Lower leg skin (tissue), 4 donors: ENCODE data around the gene ATP2B2. TPM values are rescaled to one million over a fixed set of nuclear protein-coding genes. Genes with fewer than 3 reads are reported as not detected.

ENCODE experiments used
- DNase-seq, 2 donors: peaks; one replicate each; pipeline ENCODE4 v3.0.0-alpha.2; 2019; ENCODE audit warnings: low spot score in 2 of 2
- H3K4me3 ChIP-seq: fragments of 200-600 bp; sonication (generic); 2 replicates; pipeline ENCODE4 v1.5.1; 2017; ENCODE audit warnings: mild to moderate bottlenecking, low read depth; ENCODE audit not compliant: poor library complexity, severe bottlenecking
- POLR2A ChIP-seq, 2 donors: fragments of 450-650 bp; IDR thresholded peaks; one replicate each; pipeline ENCODE4 v1.6.1; 2016 to 2017; ENCODE audit warnings: antibody characterized with exemption in 2 of 2, mild to moderate bottlenecking in 1 of 2, moderate library complexity in 1 of 2
- WGBS, 2 donors: methylation state at CpG; one replicate each; pipeline ENCODE4 v1.1.5; 2018; 5-methylcytosine and 5-hydroxymethylcytosine counted together
- intact Hi-C: fragments of 100-400 bp; cut with DNase I; formaldehyde crosslinking; loops from one replicate; pipeline ENCODE4 v1.15.0; 2023; ENCODE audit warnings: low total_unique reads
- total RNA-seq, 4 donors: library from RNA; depleted of rRNA; stranded (reverse); fragments of >200 nt; gene quantifications; one replicate each; pipeline ENCODE4 v1.1.0, GENCODE V29; 2016
- TF ChIP-seq, protein P1 (sequence below), 3 donors: fragments of 450-650 bp; IDR thresholded peaks; one replicate each; pipeline ENCODE4 v1.5.1; 2016; ENCODE audit warnings: antibody characterized with exemption in 3 of 3, mild to moderate bottlenecking in 3 of 3, moderate library complexity in 2 of 3

Gene ATP2B2
- total RNA-seq, 4 donors from 2014 or later, result 0.12 to 0.45 (median 0.19) TPM; not detected in 1

GRCh38 chr3:10460951-10461545 is 44.3 kb downstream of the ATP2B2 start:
- DNase-seq, result no peak
- intact Hi-C loops, result no loop called here
- 68 to 72% methylated on average over 4 of the region's 4 CpGs for WGBS, 2 donors
- TF ChIP-seq, protein P1, sequence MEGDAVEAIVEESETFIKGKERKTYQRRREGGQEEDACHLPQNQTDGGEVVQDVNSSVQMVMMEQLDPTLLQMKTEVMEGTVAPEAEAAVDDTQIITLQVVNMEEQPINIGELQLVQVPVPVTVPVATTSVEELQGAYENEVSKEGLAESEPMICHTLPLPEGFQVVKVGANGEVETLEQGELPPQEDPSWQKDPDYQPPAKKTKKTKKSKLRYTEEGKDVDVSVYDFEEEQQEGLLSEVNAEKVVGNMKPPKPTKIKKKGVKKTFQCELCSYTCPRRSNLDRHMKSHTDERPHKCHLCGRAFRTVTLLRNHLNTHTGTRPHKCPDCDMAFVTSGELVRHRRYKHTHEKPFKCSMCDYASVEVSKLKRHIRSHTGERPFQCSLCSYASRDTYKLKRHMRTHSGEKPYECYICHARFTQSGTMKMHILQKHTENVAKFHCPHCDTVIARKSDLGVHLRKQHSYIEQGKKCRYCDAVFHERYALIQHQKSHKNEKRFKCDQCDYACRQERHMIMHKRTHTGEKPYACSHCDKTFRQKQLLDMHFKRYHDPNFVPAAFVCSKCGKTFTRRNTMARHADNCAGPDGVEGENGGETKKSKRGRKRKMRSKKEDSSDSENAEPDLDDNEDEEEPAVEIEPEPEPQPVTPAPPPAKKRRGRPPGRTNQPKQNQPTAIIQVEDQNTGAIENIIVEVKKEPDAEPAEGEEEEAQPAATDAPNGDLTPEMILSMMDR (IDR thresholded peaks at IDR 0.05), result no peak
- no peak for TF ChIP-seq POLR2A (IDR thresholded peaks at IDR 0.05)
- H3K4me3 ChIP-seq, result no peak overlapping the region

- intact Hi-C loops, result no loop called here
- WGBS, 2 donors, result 40 to 50% methylated on average over 5 of the region's 5 CpGs
- TF ChIP-seq POLR2A (IDR thresholded peaks at IDR 0.05), result no peak
- TF ChIP-seq, protein P1 (IDR thresholded peaks at IDR 0.05), result no peak
- peak in 1 of 2 donors; percentile 16 for DNase-seq
- H3K4me3 ChIP-seq, result no peak overlapping the region
Observed at GRCh38 chr3:10459954-10460754, 45.2 kb downstream of the ATP2B2 start.

- H3K4me3 ChIP-seq, result no peak overlapping the region
- no peak for DNase-seq
- WGBS, 2 donors, result 39 to 45% methylated on average over 3 of the region's 3 CpGs
- TF ChIP-seq, protein P1 (IDR thresholded peaks at IDR 0.05), result no peak
- no peak for TF ChIP-seq POLR2A (IDR thresholded peaks at IDR 0.05)
- intact Hi-C loops, result no loop called here
Observed at GRCh38 chr3:10457560-10457959, 47.8 kb downstream of the ATP2B2 start.

DNA sequence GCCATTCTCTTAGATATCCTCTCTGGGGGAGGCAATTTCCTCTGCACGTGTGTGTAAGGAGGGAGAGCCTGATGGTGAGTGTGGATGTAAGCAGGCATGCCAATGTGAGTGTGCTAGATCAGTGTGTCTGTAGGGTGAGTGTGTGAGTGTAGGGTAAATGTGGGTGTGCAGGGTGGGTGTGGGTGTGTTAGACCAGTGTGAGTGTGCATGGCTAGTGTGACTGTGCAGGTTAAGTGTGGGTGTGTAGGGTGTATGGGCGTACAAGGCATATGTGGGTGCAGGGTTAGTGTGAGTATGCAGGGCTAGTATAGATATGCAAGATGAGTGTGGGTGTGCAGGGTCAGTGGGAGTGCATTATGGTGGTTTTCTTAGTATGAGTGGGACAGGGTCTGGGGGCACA is 48.4 kb downstream of the ATP2B2 start:
- intact Hi-C loops, result no loop called here
- TF ChIP-seq, protein P1 (IDR thresholded peaks at IDR 0.05), result no peak
- TF ChIP-seq POLR2A (IDR thresholded peaks at IDR 0.05), result no peak
- no peak for DNase-seq
- WGBS, 2 donors, result 59 to 67% methylated on average over 2 of the region's 2 CpGs
- no peak overlapping the region for H3K4me3 ChIP-seq

DNA sequence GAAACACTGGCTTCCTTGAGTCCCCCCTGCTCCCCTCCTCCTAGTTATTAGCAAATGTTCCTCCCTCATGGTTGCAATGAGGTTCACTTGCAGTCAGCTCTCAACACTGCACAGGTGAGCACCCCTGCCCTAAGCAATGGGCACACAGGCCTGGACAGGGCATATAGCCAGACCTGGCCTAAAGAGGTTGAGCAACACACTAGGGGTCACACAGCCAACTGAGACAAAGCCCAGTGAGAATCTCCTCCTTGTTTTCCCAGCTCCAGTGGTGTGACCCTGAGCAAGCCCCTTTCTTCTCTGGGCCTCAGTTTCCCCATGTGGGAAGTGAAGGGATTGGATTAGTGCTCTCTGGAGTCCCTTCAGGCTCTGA is 49.9 kb downstream of the ATP2B2 start:
- TF ChIP-seq, protein P1 (IDR thresholded peaks at IDR 0.05), result no peak
- TF ChIP-seq POLR2A (IDR thresholded peaks at IDR 0.05), result no peak
- DNase-seq, result no peak
- intact Hi-C loops, result no loop called here
- H3K4me3 ChIP-seq, result no peak overlapping the region
